Activated naive CD8-positive, alpha-beta T cell treated with anti-CD3 and anti-CD28 coated beads for 36 hours (primary cell): ENCODE data around the gene CENATAC. TPM values are rescaled to one million over a fixed set of nuclear protein-coding genes. Genes with fewer than 3 reads are reported as not detected.
"Not testable (repeated sequence)": the region's sequence is repeated elsewhere in the genome, so short reads cannot be mapped to it uniquely, and the experiment has no call there.

Experiments
- DNase-seq: peaks from one replicate; pipeline ENCODE4 v3.0.0; 2021
- H3K27ac Mint-ChIP-seq: one replicate; pipeline ENCODE4 v1.8.0; 2022; ENCODE audit warnings: mild to moderate bottlenecking, moderate library complexity, mixed read lengths
- H3K27me3 Mint-ChIP-seq: one replicate; pipeline ENCODE4 v1.8.0; 2022; ENCODE audit warnings: mild to moderate bottlenecking, mixed read lengths
- H3K36me3 Mint-ChIP-seq: one replicate; pipeline ENCODE4 v1.8.0; 2021; ENCODE audit warnings: mild to moderate bottlenecking, mixed read lengths
- H3K4me1 Mint-ChIP-seq: one replicate; pipeline ENCODE4 v1.8.0; 2021; ENCODE audit warnings: mixed read lengths
- H3K4me3 Mint-ChIP-seq: one replicate; pipeline ENCODE4 v1.8.0; 2022; ENCODE audit warnings: mild to moderate bottlenecking, moderate library complexity, mixed read lengths
- H3K9me3 Mint-ChIP-seq: one replicate; pipeline ENCODE4 v1.8.0; 2022; ENCODE audit warnings: mixed read lengths
- total RNA-seq, 2 experiments: library from RNA; stranded (reverse); gene quantifications; one replicate each; pipeline ENCODE4 v1.2.3, GENCODE V29; 2021

The CENATAC gene
- total RNA-seq, 2 experiments from 2014 or later, result 24.8 to 28.3 TPM

DNA sequence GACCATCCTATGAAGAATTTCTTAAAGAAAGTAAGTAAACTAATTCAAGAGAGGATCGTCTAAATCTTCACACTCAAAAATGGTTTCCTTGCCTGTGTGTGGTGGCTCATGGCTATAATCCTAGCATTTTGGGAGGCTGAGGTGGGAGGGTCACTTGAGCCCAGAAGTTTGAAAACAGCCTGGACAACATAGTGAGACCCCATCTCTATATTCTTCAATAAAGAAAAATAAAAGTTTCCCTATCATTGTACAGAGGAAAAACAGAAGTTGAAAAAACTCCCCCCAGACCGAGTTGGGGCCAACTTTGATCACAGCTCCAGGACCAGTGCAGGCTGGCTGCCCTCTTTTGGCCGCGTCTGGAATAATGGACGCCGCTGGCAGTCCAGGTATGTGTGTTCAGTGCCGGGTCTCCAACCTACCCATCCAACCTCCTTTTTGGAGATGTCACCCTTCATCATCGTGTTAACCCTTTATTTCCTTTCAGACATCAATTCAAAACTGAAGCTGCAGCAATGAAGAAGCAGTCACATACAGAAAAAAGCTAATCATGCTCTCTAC lies 17.2 kb downstream of the CENATAC start:
- Mint-ChIP-seq H3K36me3 (peaks cover 66% of the 10 kb centered on the region), H3K4me1 (peaks cover 38% of the 10 kb centered on the region), H3K27me3 (no peaks in the 10 kb centered on the region), H3K27ac (peak overlapping the region; percentile 97), H3K9me3 (no peaks in the 10 kb centered on the region), H3K4me3 (peak overlapping the region; percentile 55)
- no peak for DNase-seq

GRCh38 chr11:119016216-119017009 lies 18.5 kb downstream of the CENATAC start:
- Mint-ChIP-seq H3K27me3 (no peaks in the 10 kb centered on the region), H3K27ac (peak overlapping the region; percentile 97), H3K4me3 (peak overlapping the region; percentile 99), H3K4me1 (peaks cover 44% of the 10 kb centered on the region), H3K9me3 (no peaks in the 10 kb centered on the region), H3K36me3 (peaks cover 68% of the 10 kb centered on the region)
- DNase-seq, result no peak

DNA sequence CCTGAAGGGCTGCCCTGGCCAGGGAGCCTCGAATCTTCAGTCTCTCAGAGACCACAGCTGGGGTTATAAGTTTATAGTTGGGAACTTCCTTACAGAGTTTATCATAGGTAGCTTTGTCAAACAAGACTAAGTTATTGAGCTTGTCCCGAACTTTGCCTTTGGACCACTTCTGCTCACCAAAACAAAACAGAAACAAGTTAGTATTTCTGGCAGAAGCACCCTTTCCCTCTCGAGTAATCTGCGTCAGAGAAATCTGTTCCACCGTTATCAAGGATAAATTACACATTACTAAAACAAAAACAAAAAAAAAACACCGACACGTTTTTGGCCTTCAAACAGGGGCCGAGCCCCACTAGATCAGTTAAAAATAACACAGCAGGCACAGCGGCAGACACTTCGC lies 19.4 kb downstream of the CENATAC start:
- DNase-seq, H3K9me3 Mint-ChIP-seq, H3K27me3 Mint-ChIP-seq: not testable (repeated sequence)
- H3K4me3 Mint-ChIP-seq, result peak overlapping the region; percentile 99
- peak overlapping the region; percentile 97 for H3K27ac Mint-ChIP-seq
- peaks cover 74% of the 10 kb centered on the region for H3K36me3 Mint-ChIP-seq
- peaks cover 48% of the 10 kb centered on the region for H3K4me1 Mint-ChIP-seq

- H3K4me1 Mint-ChIP-seq, result peaks cover 50% of the 10 kb centered on the region
- DNase-seq, result peak; percentile 94
- H3K4me3 Mint-ChIP-seq, result peak within 1 kb of the TSS; percentile 99
- peaks cover 70% of the 10 kb centered on the region for H3K36me3 Mint-ChIP-seq
- H3K27me3 Mint-ChIP-seq, result no peaks in the 10 kb centered on the region
- no peaks in the 10 kb centered on the region for H3K9me3 Mint-ChIP-seq
- H3K27ac Mint-ChIP-seq, result peak within 1 kb of the TSS; percentile 97
Observed at GRCh38 chr11:119018074-119018938, 20.4 kb downstream of the CENATAC start, which contains the start of the genes RPS25 and TRAPPC4. RPS25 (minus strand) TSS chr11:119018343; CDS start chr11:119018284, 59 bp downstream. TRAPPC4 (plus strand) TSS chr11:119018766; CDS start chr11:119018796, 30 bp downstream.

DNA sequence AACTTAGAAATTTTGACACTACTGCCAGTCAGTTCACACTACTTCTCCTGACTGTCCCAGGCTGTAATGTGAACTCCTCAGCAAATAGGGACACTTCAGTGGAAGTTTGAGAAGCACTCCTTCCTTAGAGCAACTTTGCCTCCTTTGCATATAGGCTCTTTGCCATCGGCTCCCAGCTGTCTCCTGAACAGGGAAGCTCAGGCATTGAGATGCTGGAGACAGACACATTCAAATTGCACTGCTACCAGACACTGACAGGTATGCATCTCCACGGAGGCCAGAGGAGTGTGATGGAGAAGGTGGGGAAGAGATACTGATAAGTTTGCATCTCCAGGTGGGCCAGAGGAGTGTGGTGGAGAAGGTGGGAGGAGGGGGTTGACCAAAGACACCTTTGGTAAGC lies 22.1 kb downstream of the CENATAC start:
- Mint-ChIP-seq H3K9me3 (no peaks in the 10 kb centered on the region), H3K4me3 (peak overlapping the region; percentile 99), H3K27me3 (no peaks in the 10 kb centered on the region), H3K27ac (peak overlapping the region; percentile 97), H3K4me1 (peaks cover 53% of the 10 kb centered on the region), H3K36me3 (peaks cover 62% of the 10 kb centered on the region)
- DNase-seq, result no peak

DNA sequence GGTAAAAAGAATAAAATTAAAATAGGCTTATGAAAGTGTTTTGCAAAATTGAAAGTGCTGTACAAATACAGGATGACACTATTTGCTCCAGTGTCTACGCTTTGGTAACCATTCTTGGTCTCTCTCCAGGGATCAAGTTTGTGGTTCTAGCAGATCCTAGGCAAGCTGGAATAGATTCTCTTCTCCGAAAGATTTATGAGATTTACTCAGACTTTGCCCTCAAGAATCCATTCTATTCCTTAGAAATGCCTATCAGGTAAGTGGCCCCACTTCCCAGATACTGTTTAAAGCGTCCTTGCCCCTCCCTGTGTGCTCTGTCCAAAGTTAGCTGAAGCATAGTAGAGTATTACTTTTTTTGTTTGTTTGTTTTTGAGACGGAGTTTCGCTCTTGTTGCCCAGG lies 23.7 kb downstream of the CENATAC start:
- Mint-ChIP-seq H3K27ac (no peak overlapping the region), H3K27me3 (no peaks in the 10 kb centered on the region), H3K9me3 (no peaks in the 10 kb centered on the region), H3K36me3 (peaks cover 52% of the 10 kb centered on the region), H3K4me1 (peaks cover 45% of the 10 kb centered on the region), H3K4me3 (peak overlapping the region; percentile 29)
- DNase-seq, result no peak

- Mint-ChIP-seq H3K27me3 (no peaks in the 10 kb centered on the region), H3K27ac (peak overlapping the region; percentile 72), H3K9me3 (no peaks in the 10 kb centered on the region), H3K4me1 (peaks cover 49% of the 10 kb centered on the region), H3K4me3 (no peak overlapping the region), H3K36me3 (peaks cover 36% of the 10 kb centered on the region)
- DNase-seq, result no peak
Observed at GRCh38 chr11:119023741-119024140, 25.8 kb downstream of the CENATAC start.

DNA sequence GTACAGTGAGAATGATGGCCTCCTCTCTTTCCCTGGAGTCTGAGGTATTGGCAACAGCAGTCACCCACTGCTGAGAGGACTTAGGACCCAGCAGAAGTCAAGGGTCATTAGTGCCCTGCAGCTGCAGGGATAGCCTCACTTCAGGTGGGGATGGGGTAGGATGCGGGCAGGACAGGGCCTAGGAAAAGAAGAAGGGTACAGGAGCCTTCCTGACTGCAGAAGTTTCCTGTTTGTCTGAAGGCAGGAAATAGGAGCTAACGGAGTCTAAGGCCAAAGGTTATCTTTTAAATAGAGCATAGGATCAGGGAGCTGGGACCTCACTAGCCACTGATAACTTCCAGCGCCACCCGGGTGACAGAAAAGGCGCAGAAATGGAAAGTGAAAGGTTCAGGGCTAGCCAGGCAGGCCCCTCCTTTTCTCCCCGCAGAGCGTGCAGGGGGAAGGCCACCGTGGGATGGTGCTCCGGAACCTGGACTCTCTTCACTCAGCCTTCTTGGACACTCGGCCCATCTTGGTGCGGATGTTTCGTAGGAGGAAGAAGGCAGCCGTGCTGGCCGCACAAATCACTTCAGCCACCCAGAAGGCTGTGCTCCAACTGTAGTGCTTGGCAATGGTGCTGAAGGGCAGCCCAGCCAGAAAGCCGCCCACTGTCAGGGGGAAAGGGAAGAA lies 26.6 kb downstream of the CENATAC start:
- H3K27ac Mint-ChIP-seq, result peak overlapping the region; percentile 72
- H3K36me3 Mint-ChIP-seq, result peaks cover 40% of the 10 kb centered on the region
- H3K9me3 Mint-ChIP-seq, result no peaks in the 10 kb centered on the region
- H3K27me3 Mint-ChIP-seq, result no peaks in the 10 kb centered on the region
- no peak overlapping the region for H3K4me3 Mint-ChIP-seq
- DNase-seq, result no peak
- peaks cover 57% of the 10 kb centered on the region for H3K4me1 Mint-ChIP-seq

DNA sequence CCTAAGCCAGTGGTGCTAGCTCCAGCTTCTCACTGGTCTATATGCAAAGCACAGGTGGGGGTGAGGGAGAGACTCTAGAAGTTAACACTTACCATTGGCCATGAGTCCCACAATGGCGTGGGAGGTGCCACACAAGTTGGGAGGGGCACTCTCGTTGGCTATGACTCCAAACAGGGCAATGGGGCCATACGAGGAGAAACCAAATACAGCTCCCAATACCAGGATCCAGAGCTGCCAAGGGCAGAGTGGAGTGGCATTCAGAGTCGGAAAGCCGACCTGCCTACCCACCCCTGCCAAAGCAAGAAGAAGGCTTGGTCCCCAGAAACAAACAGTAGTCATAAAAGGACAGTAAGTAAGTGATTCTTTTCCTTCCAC lies 27.1 kb downstream of the CENATAC start:
- DNase-seq, result no peak
- Mint-ChIP-seq H3K27me3 (no peaks in the 10 kb centered on the region), H3K4me1 (peaks cover 56% of the 10 kb centered on the region), H3K9me3 (no peaks in the 10 kb centered on the region), H3K27ac (peak overlapping the region; percentile 72), H3K36me3 (peaks cover 35% of the 10 kb centered on the region), H3K4me3 (no peak overlapping the region)

DNA sequence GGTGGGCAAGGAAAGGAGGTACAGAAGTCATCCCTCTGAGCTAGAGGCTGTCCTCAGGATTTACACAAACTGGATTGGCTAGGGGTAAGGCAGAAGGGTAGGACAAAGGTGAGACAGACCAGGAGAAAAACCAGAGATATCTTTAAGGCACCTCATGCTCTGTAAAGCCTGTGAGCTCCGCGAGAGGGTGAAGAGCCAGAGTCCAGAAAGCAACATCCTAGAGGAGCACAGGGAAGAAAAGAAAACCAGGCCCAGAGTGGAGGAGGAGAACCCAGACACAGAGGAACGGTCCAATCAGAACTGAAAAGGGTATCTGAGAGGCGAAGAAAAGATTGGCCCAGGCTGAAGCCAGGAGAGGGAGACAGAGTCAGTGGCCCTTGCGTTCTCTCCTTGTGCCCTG lies 27.6 kb downstream of the CENATAC start:
- H3K27ac Mint-ChIP-seq, result peak overlapping the region; percentile 72
- no peaks in the 10 kb centered on the region for H3K27me3 Mint-ChIP-seq
- H3K9me3 Mint-ChIP-seq, result no peaks in the 10 kb centered on the region
- no peak for DNase-seq
- H3K4me1 Mint-ChIP-seq, result peaks cover 52% of the 10 kb centered on the region
- H3K4me3 Mint-ChIP-seq, result no peak overlapping the region
- H3K36me3 Mint-ChIP-seq, result peaks cover 32% of the 10 kb centered on the region

- no peak for DNase-seq
- Mint-ChIP-seq H3K36me3 (peaks cover 32% of the 10 kb centered on the region), H3K9me3 (no peaks in the 10 kb centered on the region), H3K27ac (peak overlapping the region; percentile 72), H3K27me3 (no peaks in the 10 kb centered on the region), H3K4me3 (no peak overlapping the region), H3K4me1 (peaks cover 48% of the 10 kb centered on the region)
Observed at GRCh38 chr11:119025978-119026766, 28.2 kb downstream of the CENATAC start.

DNA sequence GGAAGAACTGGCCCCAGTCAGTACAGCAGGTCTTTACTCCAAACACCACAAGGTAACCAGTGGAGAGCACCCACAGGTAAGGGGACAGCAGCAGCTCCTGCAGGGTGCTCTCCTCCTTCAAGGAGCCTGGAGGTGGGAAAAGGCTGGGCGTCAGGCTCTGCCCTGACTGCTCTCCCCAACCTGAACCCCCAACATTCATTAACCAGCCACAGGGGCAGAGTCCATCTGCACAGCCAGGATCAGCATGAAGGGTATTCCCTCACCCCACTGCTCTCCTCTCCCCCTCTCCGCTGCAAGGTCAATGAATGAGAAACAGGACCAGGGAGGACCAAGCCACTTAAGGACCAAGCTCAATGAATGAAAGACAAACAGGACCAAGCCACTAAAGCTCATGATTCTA lies 29.0 kb downstream of the CENATAC start:
- DNase-seq, result no peak
- peaks cover 46% of the 10 kb centered on the region for H3K4me1 Mint-ChIP-seq
- H3K4me3 Mint-ChIP-seq, result no peak overlapping the region
- H3K36me3 Mint-ChIP-seq, result peaks cover 24% of the 10 kb centered on the region
- H3K27ac Mint-ChIP-seq, result no peak overlapping the region
- no peaks in the 10 kb centered on the region for H3K9me3 Mint-ChIP-seq
- H3K27me3 Mint-ChIP-seq, result no peaks in the 10 kb centered on the region

DNA sequence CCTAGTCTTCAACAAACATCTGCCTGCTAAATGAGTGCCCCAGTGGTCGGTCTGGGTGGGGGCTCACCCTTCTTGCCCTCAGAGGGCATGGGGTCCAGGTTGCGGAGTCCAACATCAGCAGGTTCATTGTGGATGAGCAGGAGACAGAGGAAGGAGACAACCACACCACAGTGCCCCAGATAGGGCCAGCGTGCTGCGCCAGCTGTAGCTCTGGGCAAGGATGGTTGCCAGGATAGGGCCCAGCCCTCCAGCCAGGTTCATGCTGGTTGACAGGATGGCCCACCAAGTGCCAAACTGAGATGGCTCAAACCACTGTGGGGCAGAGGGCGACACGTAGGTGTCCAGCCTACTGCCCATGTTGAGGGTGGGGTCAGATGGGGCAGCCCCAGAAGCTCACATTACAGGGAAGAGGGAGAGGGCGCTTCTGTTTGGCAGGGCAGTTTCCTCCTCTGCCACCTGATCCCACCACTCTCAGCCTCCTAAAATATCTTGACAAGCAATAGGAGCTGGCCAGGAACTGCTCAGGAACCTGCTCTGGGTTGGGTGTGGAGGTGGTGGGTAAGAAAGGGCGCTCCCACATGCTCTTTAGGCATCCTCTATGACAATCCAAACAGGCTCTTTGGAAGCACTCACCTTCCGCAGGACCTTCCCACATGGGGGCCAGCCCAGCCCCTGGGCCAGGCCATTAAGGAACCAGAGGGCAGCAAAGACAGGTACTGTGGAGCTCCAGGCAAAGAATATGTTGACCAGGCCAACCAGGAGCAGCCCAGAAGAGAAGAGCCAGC lies 29.8 kb downstream of the CENATAC start:
- Mint-ChIP-seq H3K4me3 (no peak overlapping the region), H3K27me3 (no peaks in the 10 kb centered on the region), H3K9me3 (no peaks in the 10 kb centered on the region), H3K4me1 (peaks cover 46% of the 10 kb centered on the region), H3K27ac (no peak overlapping the region), H3K36me3 (peaks cover 19% of the 10 kb centered on the region)
- DNase-seq, result no peak
